B cell (primary cell): ENCODE measurements around the gene MIOS. TPM values are rescaled to one million over a fixed set of nuclear protein-coding genes. Genes with fewer than 3 reads are reported as not detected.
"Not testable (repeated sequence)": the region's sequence is repeated elsewhere in the genome, so short reads cannot be mapped to it uniquely, and the experiment has no call there.

Experiments
- ATAC-seq: fragments of 200-7000 bp; cut with Tn5 transposase; one replicate; pipeline ENCODE4 v1.10.0; 2021; ENCODE audit warnings: low read depth, mild to moderate bottlenecking, moderate number of reproducible peaks, moderate library complexity
- CTCF ChIA-PET: fragments of 350-600 bp; sonication (Branson Sonifier 250); formaldehyde crosslinking; loops from one replicate; lab custom pipeline; 2021; ENCODE audit warnings: antibody characterized with exemption, inconsistent platforms; lab: Charles Lee
- POLR2A ChIA-PET: fragments of 350-600 bp; sonication (Branson Sonifier 250); formaldehyde crosslinking; loops from one replicate; lab custom pipeline; 2021; ENCODE audit warnings: antibody characterized with exemption; lab: Charles Lee
- DNase-seq: peaks from one replicate; pipeline ENCODE4 v3.0.0; 2013
- H2AFZ ChIP-seq: 2 replicates; pipeline ENCODE4 v1.6.1; 2012; ENCODE audit warnings: mild to moderate bottlenecking, low read depth, low read length; ENCODE audit not compliant: insufficient read depth, poor library complexity, severe bottlenecking
- H3K27ac ChIP-seq, 2 donors: 1 replicate in 1 of 2; 2 replicates in 1 of 2; pipeline ENCODE4 v1.5.1; 2012 to 2013; ENCODE audit warnings: low read length in 2 of 2, mild to moderate bottlenecking in 2 of 2, moderate library complexity in 1 of 2
- H3K27me3 ChIP-seq, 4 experiments: fragments of 200-600 bp in 1 of 4; sonication (generic) in 1 of 4; replicated peaks in 1 of 4; 1 replicate in 2 of 4; 2 replicates in 2 of 4; pipeline versions ENCODE4 v1.6.1 to v1.7.0; 2013 to 2016; ENCODE audit warnings: low read length in 3 of 4, mild to moderate bottlenecking in 2 of 4, mixed read lengths in 1 of 4, moderate library complexity in 1 of 4; ENCODE audit not compliant: insufficient read depth in 4 of 4, control insufficient read depth in 3 of 4; ENCODE audit errors: control extremely low read depth in 1 of 4
- H3K36me3 ChIP-seq, 2 experiments: replicated peaks in 1 of 2; 1 replicate in 1 of 2; 2 replicates in 1 of 2; pipeline versions ENCODE4 v1.6.1 to v1.7.1; 2013; ENCODE audit warnings: low read length in 1 of 2; ENCODE audit not compliant: insufficient read depth in 2 of 2, control insufficient read depth in 1 of 2; ENCODE audit errors: control extremely low read depth in 1 of 2, extremely low read depth in 1 of 2
- H3K4me1 ChIP-seq, 2 donors: fragments of 200-600 bp in 1 of 2; sonication (generic) in 1 of 2; 1 replicate in 1 of 2; 2 replicates in 1 of 2; pipeline versions ENCODE4 v1.5.1 to v1.6.1; 2013 to 2017; ENCODE audit warnings: low read length in 2 of 2; ENCODE audit not compliant: control insufficient read depth in 2 of 2, insufficient read depth in 2 of 2
- H3K4me2 ChIP-seq: replicated peaks from 2 replicates; pipeline ENCODE3; 2012; ENCODE audit warnings: mild to moderate bottlenecking, low read depth, low read length; ENCODE audit not compliant: poor library complexity, severe bottlenecking
- H3K4me3 ChIP-seq, 5 experiments: fragments of 200-600 bp in 1 of 5; sonication (generic) in 1 of 5; 1 replicate in 3 of 5; 2 replicates in 2 of 5; pipeline versions ENCODE4 v1.5.1 to v1.7.0; 2011 to 2016; ENCODE audit warnings: low read length in 4 of 5, mild to moderate bottlenecking in 4 of 5, low read depth in 2 of 5, control low read depth in 1 of 5, moderate library complexity in 1 of 5; ENCODE audit not compliant: insufficient read depth in 1 of 5; ENCODE audit errors: control extremely low read depth in 1 of 5, extremely low read depth in 1 of 5
- H3K79me2 ChIP-seq: fragments of 200-600 bp; sonication (generic); one replicate; pipeline ENCODE4 v1.6.0; 2016; ENCODE audit warnings: low read length; ENCODE audit not compliant: control insufficient read depth, insufficient read depth
- H3K9ac ChIP-seq: fragments of 200-600 bp; sonication (generic); 2 replicates; pipeline ENCODE4 v1.6.1; 2017; ENCODE audit warnings: mild to moderate bottlenecking, low read length, moderate library complexity
- H3K9me3 ChIP-seq, 3 donors: one replicate each; pipeline versions ENCODE4 v1.6.1 to v1.7.1; 2013; ENCODE audit warnings: low read length in 2 of 3; ENCODE audit not compliant: control insufficient read depth in 2 of 3, insufficient read depth in 1 of 3; ENCODE audit errors: control extremely low read depth in 1 of 3
- H4K20me1 ChIP-seq: 2 replicates; pipeline ENCODE4 v1.6.0; 2012; ENCODE audit warnings: mild to moderate bottlenecking, low read length; ENCODE audit not compliant: insufficient read depth, control insufficient read depth, poor library complexity, severe bottlenecking
- H3K27ac Mint-ChIP-seq: one replicate; pipeline ENCODE4 v1.8.0; 2021; ENCODE audit warnings: mixed read lengths
- H3K27me3 Mint-ChIP-seq: one replicate; pipeline ENCODE4 v1.8.0; 2021; ENCODE audit warnings: mixed read lengths
- H3K4me1 Mint-ChIP-seq: one replicate; pipeline ENCODE4 v1.8.0; 2021; ENCODE audit warnings: mixed read lengths
- H3K4me3 Mint-ChIP-seq: one replicate; pipeline ENCODE4 v1.8.0; 2021; ENCODE audit warnings: mixed read lengths
- H3K9me3 Mint-ChIP-seq: one replicate; pipeline ENCODE4 v1.8.0; 2022; ENCODE audit warnings: mixed read lengths; ENCODE audit not compliant: insufficient read depth
- CTCF ChIP-seq: fragments of 200-600 bp; IDR thresholded peaks from one replicate; pipeline ENCODE4 v1.8.0; 2022; ENCODE audit warnings: antibody characterized with exemption, mild to moderate bottlenecking
- EZH2 ChIP-seq: IDR thresholded peaks from 2 replicates; pipeline ENCODE4 v1.6.1; 2012; ENCODE audit warnings: borderline replicate concordance, low read depth, mild to moderate bottlenecking, moderate library complexity, low read length; ENCODE audit not compliant: insufficient read depth, poor library complexity, severe bottlenecking
- WGBS: methylation state at CpG from one replicate; pipeline ENCODE4 v1.1.5; 2013; ENCODE audit warnings: missing lambda C conversion rate; ENCODE audit not compliant: insufficient coverage; 5-methylcytosine and 5-hydroxymethylcytosine counted together
- intact Hi-C: fragments of 100-400 bp; cut with micrococcal nuclease; formaldehyde crosslinking; loops from one replicate; pipeline ENCODE4 v1.10.0; 2022
- polyA plus RNA-seq: library from polyadenylated mRNA; depleted of rRNA; stranded (reverse); fragments of >200 nt; gene quantifications from 2 replicates; pipeline ENCODE4 v1.2.3, GENCODE V29; 2012
- total RNA-seq, 2 donors: library from RNA; stranded (reverse); fragments of 120-200 nt in 1 of 2; gene quantifications; 1 replicate in 1 of 2; 2 replicates in 1 of 2; pipeline versions ENCODE4 v1.2.3 to v1.2.4, GENCODE V29; 2013 to 2022

MIOS gene
- total and polyA plus RNA-seq, 2 donors (not counting 1 experiment from before 2014, with no cell fraction given): 28.9 to 50.1 TPM

DNA sequence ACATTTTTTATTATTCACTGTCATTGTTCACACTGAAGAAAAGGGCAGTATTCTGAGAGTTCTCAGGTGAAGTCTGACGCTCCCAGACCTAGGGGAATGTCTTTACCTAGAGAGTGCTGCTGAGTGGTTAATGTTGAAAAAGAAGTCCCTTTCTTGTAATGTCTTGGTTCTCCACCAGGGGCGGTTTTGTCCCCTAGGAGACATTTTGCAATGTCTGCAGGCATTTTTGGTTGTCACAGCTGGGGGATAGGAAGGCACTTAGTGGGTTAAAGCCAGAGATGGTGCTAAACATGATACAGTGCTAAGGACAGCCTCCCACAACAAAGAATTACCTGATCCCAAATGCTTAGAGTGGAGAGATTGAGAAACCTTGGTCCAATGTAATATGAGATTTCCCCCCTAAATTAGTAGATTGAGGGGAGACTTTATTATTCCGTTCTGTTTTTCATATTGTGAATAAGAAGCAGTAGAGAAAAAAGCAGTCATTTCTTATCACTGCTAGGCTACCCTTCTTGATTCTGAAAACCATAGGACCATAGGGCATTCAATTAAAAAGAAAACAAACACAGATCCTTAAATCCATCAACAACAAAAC, 87.0 kb downstream of the MIOS start:
- no peaks in the 10 kb centered on the region for H3K4me1 ChIP-seq
- peaks cover 0 to 1% (median 0%) of the 10 kb centered on the region in 3 donors for H3K9me3 ChIP-seq
- CTCF ChIA-PET: interaction anchor here (0.7 kb wide), 1 partner anchor 13 kb away, joined by 3 read pairs; no protein-coding TSS in a partner anchor
- Mint-ChIP-seq H3K4me3 (no peak overlapping the region), H3K27ac (no peak overlapping the region), H3K9me3 (peaks cover 2% of the 10 kb centered on the region), H3K27me3 (no peaks in the 10 kb centered on the region), H3K4me1 (peaks cover 59% of the 10 kb centered on the region)
- peaks cover 91% of the 10 kb centered on the region for H3K79me2 ChIP-seq
- no peak overlapping the region for H3K27ac ChIP-seq
- H3K9ac ChIP-seq: no peak overlapping the region
- H3K4me3 ChIP-seq: no peak overlapping the region
- H4K20me1 ChIP-seq: peaks cover 44% of the 10 kb centered on the region
- ATAC-seq: no peak
- no peak for DNase-seq
- TF ChIP-seq CTCF (peak; percentile 49), EZH2 (no peak)
- POLR2A ChIA-PET: no interaction called here
- no peak overlapping the region for H2AFZ ChIP-seq
- WGBS: 100% methylated on average over 1 of the region's 3 CpGs
- intact Hi-C loops: no loop called here
- no peaks in the 10 kb centered on the region for H3K36me3 ChIP-seq
- no peak overlapping the region for H3K4me2 ChIP-seq
- no peaks in the 10 kb centered on the region for H3K27me3 ChIP-seq

DNA sequence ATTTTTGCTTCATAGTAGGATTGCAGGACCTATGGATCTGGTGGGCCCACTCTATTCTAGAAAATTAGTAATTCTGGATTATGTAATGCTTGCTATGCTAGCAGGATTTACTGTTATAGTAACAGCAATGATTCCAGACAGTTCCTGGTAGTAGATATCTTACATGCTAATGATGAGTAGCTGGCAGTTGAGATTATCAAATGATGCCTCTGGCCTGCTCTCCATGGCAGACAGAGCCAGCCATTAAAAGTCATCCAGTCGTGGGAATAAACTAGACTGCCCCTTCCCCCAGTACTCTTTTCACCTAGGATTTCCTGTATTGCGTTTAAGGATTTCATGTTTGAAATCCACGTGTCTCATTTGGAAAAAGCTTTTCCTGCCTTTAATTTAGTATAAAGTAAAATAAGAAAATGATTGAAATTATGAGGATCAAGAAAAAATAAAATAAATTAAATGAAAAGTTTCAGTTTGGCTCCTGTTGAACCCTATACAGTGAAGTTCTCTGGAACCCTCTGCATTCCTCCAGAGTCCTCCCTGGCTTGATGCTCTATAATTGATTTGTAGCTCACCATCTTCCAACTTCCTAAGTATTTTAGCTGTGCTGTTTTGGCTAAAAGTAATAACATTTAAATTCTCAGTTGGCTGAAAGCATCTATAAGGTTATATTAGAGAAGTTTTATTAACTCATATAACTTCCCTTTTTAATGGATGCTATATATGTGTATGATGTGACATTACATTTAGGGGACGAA, 88.5 kb downstream of the MIOS start:
- no peak overlapping the region for H3K9ac ChIP-seq
- H3K27me3 ChIP-seq: no peaks in the 10 kb centered on the region
- Mint-ChIP-seq H3K27ac (no peak overlapping the region), H3K9me3 (peaks cover 10% of the 10 kb centered on the region), H3K4me3 (no peak overlapping the region), H3K4me1 (peaks cover 56% of the 10 kb centered on the region), H3K27me3 (no peaks in the 10 kb centered on the region)
- H4K20me1 ChIP-seq: peaks cover 36% of the 10 kb centered on the region
- POLR2A ChIA-PET: no interaction called here
- no peak overlapping the region for H3K4me3 ChIP-seq
- no peak overlapping the region for H2AFZ ChIP-seq
- intact Hi-C loops: no loop called here
- DNase-seq (no peak), ATAC-seq (no peak)
- H3K79me2 ChIP-seq: peaks cover 91% of the 10 kb centered on the region
- no peaks in the 10 kb centered on the region for H3K4me1 ChIP-seq
- no peak overlapping the region for H3K4me2 ChIP-seq
- no peak overlapping the region for H3K27ac ChIP-seq
- peaks cover 0 to 1% (median 0%) of the 10 kb centered on the region in 3 donors for H3K9me3 ChIP-seq
- CTCF ChIA-PET: no interaction called here
- 100% methylated on average over 1 of the region's 4 CpGs for WGBS
- H3K36me3 ChIP-seq: no peaks in the 10 kb centered on the region
- no peak for TF ChIP-seq CTCF
- no peak for TF ChIP-seq EZH2

- POLR2A ChIA-PET, H3K4me2 ChIP-seq, H3K9me3 Mint-ChIP-seq, H3K9me3 ChIP-seq, H3K27me3 ChIP-seq, H3K27ac ChIP-seq, H3K9ac ChIP-seq, H3K27me3 Mint-ChIP-seq, DNase-seq, H3K4me3 ChIP-seq, H2AFZ ChIP-seq, CTCF ChIA-PET, H3K27ac Mint-ChIP-seq, ATAC-seq, intact Hi-C loops, H3K4me3 Mint-ChIP-seq, H3K36me3 ChIP-seq, H3K4me1 ChIP-seq: not testable (repeated sequence)
- H3K4me1 Mint-ChIP-seq: peaks cover 61% of the 10 kb centered on the region
- Histone ChIP-seq H4K20me1 (peaks cover 30% of the 10 kb centered on the region), H3K79me2 (peaks cover 82% of the 10 kb centered on the region)
- WGBS: no CpG with 5 or more reads among the region's 3 CpGs
Measured at GRCh38 chr7:7656459-7656858, 89.8 kb downstream of the MIOS start.
